MCF 10A (cell line): ENCODE measurements around the gene TMEM63A. TPM values are rescaled to one million over a fixed set of nuclear protein-coding genes. Genes with fewer than 3 reads are reported as not detected.

Experiments used
- BruUV-seq: library from RNA; stranded (reverse); fragments of 400-500 nt; replicated peaks from 2 replicates; lab custom pipeline; 2021; lab: Mats Ljungman, UMichigan
- CTCF ChIA-PET: fragments of 300-600 bp; sonication (Branson Sonifier 250); formaldehyde crosslinking; extraction: SDS; loops from one replicate; lab custom pipeline; 2021; ENCODE audit warnings: antibody characterized with exemption, inconsistent platforms; lab: Yijun Ruan, JAX
- POLR2A ChIA-PET: fragments of 300-600, 350-650 bp; sonication (Branson Sonifier 250); formaldehyde crosslinking; extraction: SDS; loops from one replicate; lab custom pipeline; 2020; ENCODE audit warnings: antibody characterized with exemption, inconsistent platforms; lab: Yijun Ruan, JAX
- DNase-seq: peaks from one replicate; pipeline ENCODE4 v3.0.0-alpha.2; 2018; ENCODE audit not compliant: unreplicated experiment
- H3K27ac Mint-ChIP-seq: one replicate; pipeline ENCODE4 v1.8.0; 2022; ENCODE audit warnings: mild to moderate bottlenecking, low read depth, mixed read lengths; ENCODE audit not compliant: unreplicated experiment
- H3K27me3 Mint-ChIP-seq: one replicate; pipeline ENCODE4 v1.8.0; 2022; ENCODE audit warnings: mixed read lengths; ENCODE audit not compliant: insufficient read depth, unreplicated experiment
- H3K36me3 Mint-ChIP-seq: one replicate; pipeline ENCODE4 v1.8.0; 2022; ENCODE audit warnings: mild to moderate bottlenecking, moderate library complexity, mixed read lengths; ENCODE audit not compliant: insufficient read depth, unreplicated experiment
- H3K4me1 Mint-ChIP-seq: one replicate; pipeline ENCODE4 v1.8.0; 2022; ENCODE audit warnings: mixed read lengths; ENCODE audit not compliant: insufficient read depth, unreplicated experiment
- H3K4me3 Mint-ChIP-seq: one replicate; pipeline ENCODE4 v1.8.0; 2022; ENCODE audit warnings: mild to moderate bottlenecking, moderate library complexity, mixed read lengths; ENCODE audit not compliant: unreplicated experiment
- H3K9me3 Mint-ChIP-seq: one replicate; pipeline ENCODE4 v1.8.0; 2022; ENCODE audit warnings: mixed read lengths; ENCODE audit not compliant: unreplicated experiment
- CTCF ChIP-seq: fragments of 200-600 bp; IDR thresholded peaks from one replicate; pipeline ENCODE4 v1.8.0; 2022; ENCODE audit warnings: antibody characterized with exemption, mild to moderate bottlenecking; ENCODE audit not compliant: unreplicated experiment
- intact Hi-C: fragments of 100-400 bp; cut with micrococcal nuclease; formaldehyde crosslinking; loops from 2 replicates; pipeline ENCODE4 v1.14.1; 2022
- total RNA-seq: library from RNA; stranded (reverse); gene quantifications from 2 replicates; pipeline ENCODE4 v1.2.3, GENCODE V29; 2022

Gene TMEM63A
- total RNA-seq, 1 experiment from 2014 or later: 52.1 TPM

GRCh38 chr1:225914391-225914790 is 32.2 kb upstream of the TMEM63A start:
- Mint-ChIP-seq H3K4me3 (no peak overlapping the region), H3K4me1 (peaks cover 12% of the 10 kb centered on the region), H3K27ac (no peak overlapping the region), H3K27me3 (no peaks in the 10 kb centered on the region), H3K9me3 (no peaks in the 10 kb centered on the region), H3K36me3 (peaks cover 29% of the 10 kb centered on the region)
- no TSS peak for BruUV-seq
- no peak for TF ChIP-seq CTCF
- ChIA-PET POLR2A (interaction anchor here (1.7 to 2.9 kb wide), 2 partner anchors 9 to 32 kb away, joined by 6 to 24 read pairs; partner anchors contain the start of genes PYCR2 and TMEM63A), CTCF (interaction anchor here (0.7 to 0.9 kb wide), 2 partner anchors 21 to 32 kb away, joined by 3 read pairs; partner anchors contain the start of gene TMEM63A)
- intact Hi-C loops: no loop called here
- DNase-seq: no peak

GRCh38 chr1:225911191-225912130 is 29.3 kb upstream of the TMEM63A start:
- DNase-seq: no peak
- no peaks in the 10 kb centered on the region for H3K4me1 Mint-ChIP-seq
- CTCF ChIA-PET: interaction anchor here (0.6 to 0.7 kb wide), 2 partner anchors 8 to 329 kb away, joined by 3 to 4 read pairs; no protein-coding TSS in a partner anchor
- H3K4me3 Mint-ChIP-seq: no peak overlapping the region
- no peaks in the 10 kb centered on the region for H3K27me3 Mint-ChIP-seq
- H3K9me3 Mint-ChIP-seq: no peaks in the 10 kb centered on the region
- POLR2A ChIA-PET: interaction anchor here (1.0 kb wide), 1 partner anchor 12 kb away, joined by 3 read pairs; no protein-coding TSS in a partner anchor
- peaks cover 5% of the 10 kb centered on the region for H3K36me3 Mint-ChIP-seq
- BruUV-seq: no TSS peak
- intact Hi-C loops: no loop called here
- no peak overlapping the region for H3K27ac Mint-ChIP-seq
- TF ChIP-seq CTCF: no peak

- no peak for DNase-seq
- no peak overlapping the region for H3K27ac Mint-ChIP-seq
- no peaks in the 10 kb centered on the region for H3K27me3 Mint-ChIP-seq
- H3K9me3 Mint-ChIP-seq: no peaks in the 10 kb centered on the region
- CTCF ChIA-PET: interaction anchor here (1.0 to 1.8 kb wide), 3 partner anchors 12 to 435 kb away, joined by 3 to 8 read pairs (median 3); no protein-coding TSS in a partner anchor
- intact Hi-C loops: no loop called here
- no TSS peak for BruUV-seq
- H3K4me3 Mint-ChIP-seq: no peak overlapping the region
- POLR2A ChIA-PET: interaction anchor here (0.6 to 1.7 kb wide), 4 partner anchors 11 to 460 kb away, joined by 3 to 5 read pairs (median 4); no protein-coding TSS in a partner anchor
- H3K36me3 Mint-ChIP-seq: no peaks in the 10 kb centered on the region
- no peaks in the 10 kb centered on the region for H3K4me1 Mint-ChIP-seq
- no peak for TF ChIP-seq CTCF
Measured at GRCh38 chr1:225909477-225909876, 27.3 kb upstream of the TMEM63A start.

- Mint-ChIP-seq H3K4me3 (no peak overlapping the region), H3K27ac (no peak overlapping the region), H3K9me3 (no peaks in the 10 kb centered on the region), H3K36me3 (no peaks in the 10 kb centered on the region), H3K27me3 (no peaks in the 10 kb centered on the region), H3K4me1 (no peaks in the 10 kb centered on the region)
- CTCF ChIA-PET: interaction anchor here (0.6 to 1.8 kb wide), 4 partner anchors 12 to 434 kb away, joined by 3 to 8 read pairs (median 4); no protein-coding TSS in a partner anchor
- DNase-seq: no peak
- TF ChIP-seq CTCF: no peak
- POLR2A ChIA-PET: interaction anchor here (0.6 to 1.7 kb wide), 5 partner anchors 11 to 906 kb away, joined by 3 to 5 read pairs (median 3); no protein-coding TSS in a partner anchor
- intact Hi-C loops: no loop called here
- no TSS peak for BruUV-seq
Measured at GRCh38 chr1:225908773-225909172, 26.6 kb upstream of the TMEM63A start.
